WI38 (cell line): ENCODE results near the gene GJD2.

Source experiments
- H3K4me3 ChIP-seq: 2 replicates; pipeline ENCODE4 v1.5.1; 2011; ENCODE audit warnings: low read depth, mild to moderate bottlenecking, control low read depth, low read length
- TF ChIP-seq, protein P1 (sequence below): IDR thresholded peaks from 2 replicates; pipeline ENCODE4 v1.5.1; 2012; ENCODE audit warnings: low read depth, mild to moderate bottlenecking, control low read depth, low read length

The GJD2 gene

GRCh38 chr15:34754674-34755418, at the start of gene GJD2:
Gene GJD2 (minus strand): TSS chr15:34754998. CDS start chr15:34754488, 510 bp downstream.
- H3K4me3 ChIP-seq, result no peak within 1 kb of the TSS
- TF ChIP-seq, protein P1, sequence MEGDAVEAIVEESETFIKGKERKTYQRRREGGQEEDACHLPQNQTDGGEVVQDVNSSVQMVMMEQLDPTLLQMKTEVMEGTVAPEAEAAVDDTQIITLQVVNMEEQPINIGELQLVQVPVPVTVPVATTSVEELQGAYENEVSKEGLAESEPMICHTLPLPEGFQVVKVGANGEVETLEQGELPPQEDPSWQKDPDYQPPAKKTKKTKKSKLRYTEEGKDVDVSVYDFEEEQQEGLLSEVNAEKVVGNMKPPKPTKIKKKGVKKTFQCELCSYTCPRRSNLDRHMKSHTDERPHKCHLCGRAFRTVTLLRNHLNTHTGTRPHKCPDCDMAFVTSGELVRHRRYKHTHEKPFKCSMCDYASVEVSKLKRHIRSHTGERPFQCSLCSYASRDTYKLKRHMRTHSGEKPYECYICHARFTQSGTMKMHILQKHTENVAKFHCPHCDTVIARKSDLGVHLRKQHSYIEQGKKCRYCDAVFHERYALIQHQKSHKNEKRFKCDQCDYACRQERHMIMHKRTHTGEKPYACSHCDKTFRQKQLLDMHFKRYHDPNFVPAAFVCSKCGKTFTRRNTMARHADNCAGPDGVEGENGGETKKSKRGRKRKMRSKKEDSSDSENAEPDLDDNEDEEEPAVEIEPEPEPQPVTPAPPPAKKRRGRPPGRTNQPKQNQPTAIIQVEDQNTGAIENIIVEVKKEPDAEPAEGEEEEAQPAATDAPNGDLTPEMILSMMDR, result no peak

- TF ChIP-seq, protein P1, result no peak
- no peak overlapping the region for H3K4me3 ChIP-seq
Observed at GRCh38 chr15:34804113-34804512, 49.3 kb upstream of the GJD2 start.

DNA sequence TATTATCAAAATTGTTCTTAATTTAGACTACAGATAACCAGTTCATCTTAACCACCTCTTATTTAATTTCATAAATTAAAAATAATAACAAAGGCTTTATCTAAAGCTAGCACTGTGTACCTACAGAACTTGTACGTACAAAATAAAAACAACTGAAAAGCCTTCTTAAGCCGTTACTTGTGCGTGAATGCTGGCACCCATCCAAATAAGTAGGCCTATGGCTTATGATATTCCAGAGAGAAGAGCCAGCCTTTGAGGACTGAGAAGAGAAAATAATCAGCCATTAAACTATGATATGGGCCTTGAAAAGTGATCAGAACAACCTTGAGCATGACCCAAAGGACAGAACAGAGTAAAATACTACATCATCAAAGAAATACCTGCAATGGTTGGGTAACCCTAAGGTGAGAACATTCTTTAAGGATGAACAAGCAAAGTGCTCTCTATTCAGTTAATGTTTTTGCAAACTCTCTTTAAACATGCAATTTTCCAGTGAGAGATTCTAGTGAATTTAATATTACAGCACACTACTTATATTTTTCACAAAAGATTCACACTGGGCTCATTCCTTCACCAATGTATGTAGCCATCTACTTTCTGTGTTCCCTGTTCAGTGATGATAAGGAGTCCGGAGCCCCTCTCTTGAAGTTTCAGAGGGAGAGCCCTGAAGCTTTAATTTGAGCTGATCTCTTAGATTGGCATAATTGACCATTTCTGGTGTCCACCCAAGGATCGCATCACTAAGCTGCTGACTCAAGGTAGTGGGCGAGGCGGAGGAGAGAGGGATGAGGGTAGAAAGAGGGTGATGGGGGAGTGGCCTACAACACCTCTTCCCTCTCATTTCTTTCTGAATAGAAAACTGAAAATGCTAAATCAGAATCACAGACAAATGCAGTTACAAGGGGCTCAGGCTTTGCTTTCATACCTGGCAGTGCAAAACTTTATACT, 48.3 kb upstream of the GJD2 start:
- no peak overlapping the region for H3K4me3 ChIP-seq
- TF ChIP-seq, protein P1, result no peak

GRCh38 chr15:34802371-34802770, 47.6 kb upstream of the GJD2 start:
- TF ChIP-seq, protein P1, result no peak
- no peak overlapping the region for H3K4me3 ChIP-seq

DNA sequence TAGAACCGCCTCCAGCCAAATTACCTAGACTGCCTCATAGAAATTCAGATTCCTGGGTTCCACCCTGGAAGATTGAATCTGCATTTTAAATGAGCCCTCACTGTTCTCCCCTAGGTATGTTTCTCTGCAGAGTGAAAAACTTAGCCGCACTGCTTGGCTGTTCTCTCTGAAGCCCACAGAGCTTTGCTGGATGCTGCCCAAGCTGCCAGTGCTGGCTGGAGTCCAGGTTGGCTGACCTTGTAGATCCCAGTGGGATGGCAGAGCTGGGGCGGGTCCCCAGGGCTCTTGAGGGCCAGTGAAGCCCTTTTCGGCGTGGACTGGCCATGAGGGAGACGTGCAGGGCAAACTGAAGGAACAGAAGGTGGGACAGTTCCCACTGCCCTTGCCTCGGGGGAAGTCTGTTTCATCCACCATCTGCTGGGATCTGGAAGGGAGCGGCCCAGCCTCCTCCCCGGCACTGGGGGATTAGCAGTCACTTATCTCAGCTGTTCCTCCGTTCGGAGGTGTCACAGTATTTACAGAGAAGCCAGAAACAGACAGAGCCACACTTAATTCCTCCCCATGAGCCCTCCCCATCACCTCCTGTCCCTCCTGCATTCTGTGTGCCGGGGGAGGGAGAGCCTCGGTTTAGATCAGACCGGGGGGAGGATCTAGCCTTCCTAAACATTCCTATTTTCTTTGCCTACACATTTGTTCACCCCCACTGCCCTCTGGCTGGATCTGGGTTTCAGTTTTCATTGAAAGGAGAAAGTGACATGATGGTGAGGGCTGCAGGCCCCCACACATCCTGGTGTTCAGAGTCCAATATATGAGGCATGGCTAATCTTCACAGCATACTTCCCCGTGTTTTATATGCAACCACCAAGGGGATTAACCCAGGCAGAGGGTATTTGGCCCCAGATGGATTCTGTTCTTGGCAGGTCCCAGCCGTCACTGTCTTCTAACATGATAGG, 44.6 kb upstream of the GJD2 start:
- H3K4me3 ChIP-seq, result no peak overlapping the region
- TF ChIP-seq, protein P1, result no peak

DNA sequence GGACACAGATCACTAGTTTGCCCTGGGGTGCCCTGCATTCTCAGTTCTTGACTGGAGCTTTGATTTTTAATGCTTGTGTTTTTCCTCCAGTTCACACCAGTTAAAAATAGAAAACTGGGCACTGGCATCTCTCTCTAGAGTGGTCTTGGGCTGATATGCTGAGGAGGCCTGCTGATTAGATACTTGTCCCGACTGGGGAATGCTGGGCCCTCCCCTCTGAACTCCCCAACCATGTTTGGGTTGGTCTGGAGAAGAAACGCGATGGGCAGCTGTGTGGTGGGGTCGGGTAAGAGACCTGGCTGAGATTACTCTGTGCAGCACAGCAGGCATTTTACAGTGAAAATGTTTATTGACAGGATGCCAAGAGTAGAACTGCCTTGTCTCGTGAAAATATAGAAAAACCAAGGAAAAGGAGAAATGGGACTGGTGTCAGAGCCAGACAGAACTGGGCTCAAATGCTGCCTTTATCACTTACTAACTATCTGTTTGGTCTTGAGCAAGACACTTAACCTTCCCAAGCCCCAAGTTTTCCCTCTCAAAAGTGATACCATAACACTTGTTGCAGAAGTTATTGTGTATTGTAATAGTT, 42.1 kb upstream of the GJD2 start:
- TF ChIP-seq, protein P1, result no peak

More for the DNA sequence above, 42.1 kb upstream of the GJD2 start:
- no peak overlapping the region for H3K4me3 ChIP-seq
